DOHH2 (cell line): ENCODE data around the gene KRT84.
"Not testable (repeated sequence)": the region's sequence is repeated elsewhere in the genome, so short reads cannot be mapped to it uniquely, and the experiment has no call there.

Experiments
- CTCF ChIP-seq: fragments of 200-600 bp; sonication (generic); IDR thresholded peaks from one replicate; pipeline ENCODE4 v1.5.1; 2014; ENCODE audit warnings: antibody characterized with exemption, mild to moderate bottlenecking, low read depth, low read length; ENCODE audit not compliant: poor library complexity, severe bottlenecking
- EZH2phosphoT487 ChIP-seq: fragments of 200-600 bp; sonication (generic); IDR thresholded peaks from 2 replicates; pipeline ENCODE4 v1.6.1; 2017; ENCODE audit warnings: borderline replicate concordance, mild to moderate bottlenecking, antibody characterized with exemption, low read length, moderate library complexity, mixed read lengths

- TF ChIP-seq CTCF, EZH2phosphoT487: not testable (repeated sequence)
Measured at GRCh38 chr12:52345041-52345440, 40.4 kb downstream of the KRT84 start.
